NK-92 (cell line): Measurements from ENCODE around the gene DOC2B.
"Not testable (repeated sequence)": the region's sequence is repeated elsewhere in the genome, so short reads cannot be mapped to it uniquely, and the experiment has no call there.

Experiments used
- DNase-seq: peaks from one replicate; lab custom pipeline; 2025; ENCODE audit not compliant: unreplicated experiment; lab: John Stamatoyannopoulos, UW

The DOC2B gene

DNA sequence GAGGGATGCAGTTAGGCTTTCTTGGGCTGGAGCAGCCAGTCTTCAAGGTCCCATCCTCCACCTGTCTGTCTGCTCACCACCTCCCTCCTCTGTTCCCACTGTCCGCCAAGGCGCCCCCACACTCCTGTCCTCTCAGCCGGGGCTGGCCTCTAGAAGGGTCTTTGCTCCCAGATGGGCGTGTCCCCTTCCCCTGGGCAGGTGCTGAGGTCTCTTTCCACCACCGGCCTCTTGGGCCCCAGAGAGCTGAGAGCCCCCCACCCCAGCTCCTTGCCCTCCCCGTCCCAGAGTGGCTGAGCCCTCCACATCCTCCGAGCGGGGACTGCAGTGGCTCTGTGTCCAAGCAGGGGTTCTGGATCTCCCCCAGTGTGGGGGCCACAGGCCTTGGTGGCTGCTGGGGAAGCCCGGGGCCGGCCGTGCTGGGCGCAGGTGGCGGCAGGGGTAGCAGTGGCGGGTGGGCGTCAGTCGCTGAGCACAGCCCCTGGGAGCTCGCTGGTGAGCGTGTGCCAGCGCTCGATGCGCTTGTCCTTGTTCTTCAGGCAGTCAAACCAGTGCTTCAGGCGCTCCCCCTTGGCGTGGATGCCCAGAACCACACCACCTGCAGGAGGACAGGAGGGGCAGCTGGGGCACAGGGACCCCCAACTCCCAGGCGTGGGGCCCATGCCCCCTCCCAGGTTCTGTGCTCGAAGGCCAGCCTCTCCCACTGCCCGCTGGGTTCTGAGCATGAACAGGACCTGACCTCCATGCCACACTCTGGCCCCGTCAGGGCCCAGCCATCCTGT is 34.3 kb downstream of the DOC2B start:
- no peak for DNase-seq

DNA sequence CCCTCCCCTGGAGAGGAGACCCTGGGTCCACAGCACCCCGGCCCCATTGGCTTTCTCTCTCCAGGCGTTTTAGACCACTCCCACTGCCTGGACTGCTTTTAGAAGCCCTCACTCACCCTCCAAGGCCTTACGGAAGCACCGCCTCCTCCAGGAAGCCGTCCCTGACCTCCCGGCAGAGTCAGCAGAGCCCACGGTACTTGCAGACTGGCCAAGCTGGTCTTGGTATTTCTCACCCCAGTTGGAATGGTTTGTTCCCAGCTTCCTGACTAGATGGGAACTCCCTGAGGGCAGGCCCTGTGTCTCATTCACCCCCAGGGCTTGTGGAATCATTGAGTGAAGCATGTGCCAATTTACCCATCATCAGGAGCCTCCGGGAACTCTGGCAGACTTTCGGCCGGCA is 34.9 kb downstream of the DOC2B start:
- no peak for DNase-seq

DNA sequence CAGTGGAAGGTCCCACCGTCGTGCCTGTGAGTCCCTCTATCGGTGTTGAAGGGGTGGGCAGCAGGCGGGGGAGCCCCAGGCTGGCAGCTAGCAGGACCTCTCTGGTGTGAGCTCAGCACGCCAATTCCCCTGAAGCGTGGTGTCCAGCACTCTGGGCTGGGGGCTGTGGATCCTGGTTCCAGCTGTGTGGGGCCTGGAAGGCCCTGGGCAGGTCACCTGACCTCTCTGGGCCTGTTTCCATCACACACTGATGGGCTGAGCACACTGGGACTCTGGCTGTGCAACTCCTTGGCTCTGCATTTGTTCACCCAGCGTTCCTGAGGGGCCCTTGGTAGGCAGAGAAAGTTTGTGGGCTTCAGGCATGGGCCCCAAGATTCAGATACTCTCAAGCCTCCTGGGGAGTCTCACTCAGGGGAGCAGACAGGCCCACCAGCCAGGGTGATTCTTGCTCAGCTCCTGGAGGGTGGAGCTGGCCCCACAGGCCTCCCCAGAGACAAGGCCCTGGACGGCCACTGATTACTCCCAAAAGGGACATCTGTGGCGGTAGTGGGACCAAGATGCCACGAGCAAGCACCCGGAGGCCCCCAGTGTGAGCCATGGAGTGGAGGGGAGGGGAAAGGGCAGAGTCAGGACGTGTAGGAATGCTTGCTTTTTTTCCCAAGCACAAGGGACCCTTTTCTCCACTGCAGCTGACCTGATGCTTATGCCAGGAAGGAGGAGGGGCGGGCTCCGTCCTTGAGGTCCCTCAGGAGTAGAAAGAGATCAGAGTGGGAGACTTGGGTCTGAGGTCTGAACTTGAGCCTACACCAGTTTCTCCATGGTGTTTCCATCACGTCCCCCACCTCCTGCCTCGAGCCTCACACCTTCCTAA is 35.5 kb downstream of the DOC2B start:
- no peak for DNase-seq

DNA sequence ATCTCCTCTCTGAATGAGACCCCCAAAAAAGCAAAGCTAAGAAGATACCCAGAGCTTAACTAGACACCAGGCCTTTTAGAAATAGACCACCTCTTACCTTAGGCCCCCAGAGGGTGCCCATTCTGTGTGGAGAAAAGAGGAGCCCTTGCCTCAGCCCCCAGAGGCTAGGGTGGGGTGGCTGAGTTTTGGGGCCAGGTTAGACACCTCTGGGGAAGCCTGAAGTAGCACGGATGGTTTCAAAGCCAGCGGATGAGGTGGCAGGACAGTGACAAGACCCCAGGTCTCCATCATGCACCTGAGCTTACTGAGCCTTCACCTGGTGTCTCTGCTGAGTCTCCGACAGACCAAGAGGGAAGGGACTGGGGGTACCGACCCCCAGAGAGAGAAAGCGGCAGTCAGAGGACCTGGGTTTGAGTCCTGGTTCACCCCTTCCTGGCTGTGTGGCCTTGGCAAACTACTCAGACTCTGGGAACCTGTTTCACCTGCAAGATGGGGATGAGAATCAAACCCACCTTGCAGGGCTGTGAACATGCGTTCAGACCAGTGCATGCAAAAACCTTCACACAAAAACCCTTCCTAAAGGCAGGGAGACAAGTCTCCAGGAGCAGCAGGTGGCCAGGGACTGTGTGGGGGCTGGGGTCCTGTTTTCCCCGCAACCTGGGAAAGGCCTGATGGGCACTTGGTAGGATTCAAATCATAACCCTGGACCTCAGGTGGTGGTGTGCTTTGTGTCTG is 36.3 kb downstream of the DOC2B start:
- no peak for DNase-seq

DNA sequence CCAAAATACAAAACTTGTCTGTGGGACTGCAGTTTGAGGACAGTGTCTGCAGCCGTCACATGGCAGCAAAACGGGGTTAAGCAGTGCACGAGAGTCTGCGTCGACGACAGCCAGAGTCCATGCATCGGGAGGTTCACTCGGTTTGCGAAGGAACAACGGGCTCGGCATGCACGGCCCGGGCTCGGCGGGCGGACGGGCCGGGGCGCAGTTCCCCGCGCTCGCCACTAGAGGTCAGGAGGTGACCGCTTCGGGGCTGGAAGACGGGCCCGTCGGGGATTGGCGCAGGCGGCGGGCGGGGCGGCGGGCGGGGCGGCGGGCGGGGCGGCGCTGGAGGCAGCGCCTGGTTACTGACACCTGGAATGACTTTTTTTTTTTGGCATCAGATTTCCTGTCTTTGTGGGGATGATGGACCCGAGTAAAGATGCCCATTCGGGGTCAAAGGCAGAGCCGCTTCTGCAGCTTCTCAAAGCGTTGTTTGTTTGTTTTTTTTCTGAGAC is 37.6 kb downstream of the DOC2B start:
- no peak for DNase-seq

DNA sequence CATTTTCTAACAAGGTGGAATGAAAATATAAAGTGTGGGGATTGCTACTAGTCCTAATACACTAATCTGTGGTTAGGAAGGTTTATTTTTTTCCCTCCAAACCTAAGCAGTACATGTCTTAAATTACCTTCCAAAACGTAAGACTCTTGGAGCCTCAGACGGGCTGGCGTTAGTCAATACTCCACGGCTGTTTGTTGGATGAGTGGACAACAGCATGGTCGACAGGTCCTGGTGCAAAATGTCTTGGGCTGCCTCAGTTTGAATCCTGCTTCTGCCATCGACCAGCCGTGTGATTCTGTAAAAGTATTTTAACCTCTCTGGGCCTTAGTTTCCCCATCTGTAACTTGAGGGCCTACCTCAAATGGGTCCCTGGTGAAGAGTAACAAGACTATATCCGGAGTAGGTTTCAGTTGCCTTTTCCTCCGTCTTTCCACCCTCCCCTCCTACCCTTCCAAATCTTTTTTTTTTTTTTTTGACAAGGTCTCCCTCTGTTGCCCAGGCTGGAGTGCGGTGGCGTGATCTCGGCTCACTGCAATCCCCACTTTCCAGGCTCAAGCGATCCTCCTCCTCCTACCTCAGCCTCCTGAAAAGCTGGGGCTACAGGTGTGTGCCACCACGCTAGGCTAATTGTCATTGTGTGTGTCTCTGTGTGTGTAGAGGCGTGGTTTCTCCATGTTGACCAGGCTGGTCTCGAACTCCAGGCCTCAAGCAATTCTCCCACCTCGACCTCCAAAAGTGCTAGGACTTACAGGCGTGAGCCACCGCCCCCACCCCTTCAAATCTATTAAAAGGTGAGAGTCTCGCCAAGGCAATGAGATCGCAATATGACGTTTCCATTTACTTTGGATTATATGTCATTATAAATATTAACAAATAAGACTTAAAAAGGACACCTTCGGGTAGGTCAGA is 38.3 kb downstream of the DOC2B start:
- no peak for DNase-seq

DNA sequence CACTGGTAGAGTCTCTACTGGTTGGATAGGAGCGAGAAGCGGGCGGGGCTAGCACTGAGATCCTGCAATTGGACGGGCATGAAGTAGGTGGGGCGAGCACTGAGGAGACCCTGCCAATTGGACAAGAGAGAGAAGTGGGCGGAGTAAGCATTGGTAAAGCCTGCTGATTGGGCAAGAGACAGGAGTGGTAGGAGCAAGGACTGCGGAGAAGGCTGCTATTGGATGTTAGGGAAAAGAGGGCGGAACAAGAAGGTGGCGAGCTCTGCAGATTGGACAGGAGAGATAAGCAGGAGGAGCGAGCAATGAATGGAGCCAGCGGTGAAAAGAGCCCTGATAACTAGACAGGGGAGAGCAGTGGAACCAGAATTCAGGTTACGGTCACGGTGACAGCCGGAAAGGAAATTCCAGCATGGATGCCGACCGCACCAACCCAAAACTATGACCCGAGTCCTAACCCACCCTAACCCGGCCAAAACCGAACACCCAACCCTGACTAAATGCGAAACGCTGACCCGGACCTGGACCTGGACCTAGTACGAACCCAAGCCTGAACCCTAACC is 39.3 kb downstream of the DOC2B start:
- no peak for DNase-seq

DNA sequence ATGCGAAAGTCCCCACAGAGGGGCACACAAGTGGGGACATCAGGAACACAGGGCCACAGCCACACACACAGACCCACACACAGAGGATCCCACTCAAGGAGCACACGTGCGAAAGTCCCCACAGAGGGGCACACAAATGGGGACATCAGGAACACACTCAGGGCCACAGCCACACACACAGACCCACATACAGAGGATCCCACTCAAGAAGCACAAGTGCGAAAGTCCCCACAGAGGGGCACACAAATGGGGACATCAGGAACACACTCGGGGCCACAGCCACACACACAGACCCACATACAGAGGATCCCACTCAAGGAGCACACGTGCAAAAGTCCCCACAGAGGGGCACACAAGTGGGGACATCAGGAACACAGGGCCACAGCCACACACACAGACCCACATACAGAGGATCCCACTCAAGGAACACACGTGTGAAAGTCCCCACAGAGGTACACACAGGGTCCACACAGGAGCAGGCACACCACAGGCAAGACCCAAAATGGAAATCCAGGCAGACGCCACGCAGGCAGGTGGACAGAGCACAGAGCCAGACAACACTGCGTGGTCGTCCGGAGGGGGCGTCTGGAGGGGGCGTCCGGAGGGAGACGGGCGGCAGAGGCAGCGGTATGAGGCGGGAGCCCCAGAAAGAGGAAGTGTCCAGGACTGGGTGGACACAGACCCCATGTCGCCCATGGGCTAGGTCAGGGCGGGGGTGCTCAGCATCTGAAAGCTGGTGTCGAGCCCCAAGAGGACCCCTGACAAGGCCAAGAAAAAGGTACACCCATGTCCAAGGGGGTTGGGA is 41.8 kb downstream of the DOC2B start:
- DNase-seq = not testable (repeated sequence)

DNA sequence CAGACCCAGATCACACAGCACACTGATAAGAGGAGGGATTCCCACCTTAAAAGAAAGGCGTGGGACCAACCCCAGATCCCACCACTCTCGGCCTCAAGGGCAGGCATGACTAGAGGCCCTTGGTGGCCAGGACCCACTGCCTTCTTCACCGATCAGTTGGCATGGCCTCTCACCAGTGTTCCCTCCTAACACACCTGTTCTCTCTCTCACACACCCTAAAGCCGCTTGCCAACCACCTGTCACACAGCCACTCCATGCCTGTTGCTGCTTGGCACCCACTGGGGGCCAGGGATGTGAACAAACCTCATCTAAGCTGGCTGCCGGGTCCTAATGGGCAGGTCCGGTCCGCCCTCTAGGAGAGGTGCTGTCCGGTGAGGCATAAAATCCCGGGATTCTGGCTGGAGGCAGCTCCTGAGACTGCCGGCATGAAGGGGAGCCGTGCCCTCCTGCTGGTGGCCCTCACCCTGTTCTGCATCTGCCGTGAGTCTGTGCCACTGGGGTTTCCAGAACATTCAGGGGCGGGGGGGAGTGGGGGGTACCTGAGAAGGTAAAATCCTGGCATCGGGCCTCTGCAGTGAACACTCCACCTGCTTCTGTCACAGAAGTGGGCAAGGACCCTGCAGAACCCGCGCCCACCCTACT is 44.2 kb downstream of the DOC2B start, which contains the start of gene SCGB1C2:
SCGB1C2 (plus strand) TSS at position 404 of the 642 bp plus-strand sequence; CDS start at position 426, 22 bp downstream.
- DNase-seq = not testable (repeated sequence)

DNA sequence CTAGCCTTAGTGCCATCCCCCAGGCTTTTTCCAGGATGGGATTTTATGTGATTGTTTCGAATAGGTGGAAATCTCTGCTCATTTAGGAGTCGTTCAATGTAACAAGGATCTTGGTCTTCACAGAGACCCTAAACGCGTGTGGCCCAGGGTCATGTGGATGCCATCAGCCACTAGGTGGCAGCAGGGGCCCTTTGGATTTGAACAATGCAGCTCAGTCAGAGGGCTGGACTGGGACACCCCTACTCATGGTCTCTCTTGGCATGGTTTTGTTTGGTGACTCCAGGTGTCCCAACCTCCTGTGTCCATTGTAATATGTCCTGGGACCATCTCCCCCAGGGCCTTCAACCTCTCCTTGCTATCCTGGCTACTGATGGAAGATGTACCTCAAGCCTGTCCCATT is 44.9 kb downstream of the DOC2B start:
- not testable (repeated sequence) for DNase-seq

DNA sequence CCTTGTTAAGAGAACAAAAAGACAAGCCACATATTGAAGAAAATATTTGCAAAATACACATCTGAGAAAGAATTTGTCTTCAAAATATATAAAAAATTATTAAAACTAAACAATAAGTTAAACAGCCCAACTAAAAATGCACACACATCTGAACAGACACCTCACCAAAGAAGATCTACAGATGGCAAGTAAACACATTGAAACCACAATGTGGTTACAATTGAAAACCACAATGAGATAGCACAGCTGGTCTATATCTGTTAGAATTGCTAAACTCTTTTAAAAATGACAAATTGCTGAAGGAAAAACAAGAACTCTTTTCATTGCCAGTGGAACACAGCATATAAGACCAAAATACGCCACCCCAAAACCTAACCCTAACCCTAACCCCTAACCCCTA is 45.6 kb downstream of the DOC2B start:
- not testable (repeated sequence) for DNase-seq

DNA sequence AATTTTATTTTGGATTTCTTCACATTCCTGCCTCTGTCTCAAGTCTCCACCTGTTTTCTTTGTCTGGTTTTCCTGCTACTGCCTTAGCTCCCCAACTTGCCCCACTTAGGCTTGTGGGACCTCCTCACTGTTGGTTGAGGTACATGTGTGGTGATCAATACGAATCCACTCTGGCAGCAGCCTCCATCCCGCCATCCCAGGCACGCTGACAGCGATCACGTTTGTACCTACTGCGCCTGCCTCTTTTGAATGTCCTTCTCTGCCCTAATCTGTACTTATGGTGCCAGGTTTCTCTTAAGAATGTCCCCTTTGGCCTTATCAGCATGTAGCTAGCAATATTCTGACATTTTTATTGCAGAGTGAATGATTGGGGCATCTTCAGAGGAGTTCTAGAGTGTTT is 46.4 kb downstream of the DOC2B start:
- not testable (repeated sequence) for DNase-seq

DNA sequence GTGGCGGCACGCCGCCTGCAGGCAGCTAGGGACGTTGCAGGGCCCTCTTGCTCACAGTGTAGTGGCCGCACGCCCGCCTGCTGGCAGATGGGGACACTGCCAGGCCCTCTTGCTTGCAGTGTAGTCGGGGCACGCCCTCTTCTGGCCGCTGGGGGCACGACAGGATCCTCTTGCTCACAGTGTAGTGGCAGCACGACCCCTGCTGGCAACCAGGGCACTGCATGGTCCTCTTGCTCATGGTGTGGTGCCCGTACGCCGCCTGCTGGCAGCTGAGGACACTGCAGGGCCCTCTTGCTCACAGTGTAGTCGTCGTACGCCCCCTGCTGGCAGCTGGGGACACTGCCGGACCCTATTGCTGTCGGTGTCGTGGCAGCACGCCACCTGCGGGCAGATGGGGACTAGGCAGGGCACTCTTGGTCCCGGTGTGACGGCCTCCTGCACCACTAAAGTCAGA is 47.1 kb downstream of the DOC2B start:
- not testable (repeated sequence) for DNase-seq

DNA sequence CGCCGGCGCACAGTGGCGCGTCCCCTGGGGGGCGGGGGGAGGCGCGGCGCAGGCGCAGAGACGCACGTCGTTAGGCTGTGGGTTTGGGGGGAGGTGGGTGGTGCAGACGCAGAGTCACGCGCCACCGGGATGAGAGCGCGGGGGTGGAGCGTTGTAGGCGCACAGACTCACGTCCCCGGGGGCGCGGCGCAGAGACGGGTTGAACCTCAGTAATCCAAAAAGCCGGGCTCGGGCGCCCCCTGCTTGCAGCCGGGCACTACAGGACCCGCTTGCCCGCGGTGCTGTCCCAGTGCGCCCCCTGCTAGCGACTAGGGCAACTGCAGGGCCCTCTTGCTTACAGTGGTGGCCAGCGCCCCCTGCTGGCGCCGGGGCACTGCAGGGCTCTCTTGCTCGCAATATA is 47.5 kb downstream of the DOC2B start:
- not testable (repeated sequence) for DNase-seq

DNA sequence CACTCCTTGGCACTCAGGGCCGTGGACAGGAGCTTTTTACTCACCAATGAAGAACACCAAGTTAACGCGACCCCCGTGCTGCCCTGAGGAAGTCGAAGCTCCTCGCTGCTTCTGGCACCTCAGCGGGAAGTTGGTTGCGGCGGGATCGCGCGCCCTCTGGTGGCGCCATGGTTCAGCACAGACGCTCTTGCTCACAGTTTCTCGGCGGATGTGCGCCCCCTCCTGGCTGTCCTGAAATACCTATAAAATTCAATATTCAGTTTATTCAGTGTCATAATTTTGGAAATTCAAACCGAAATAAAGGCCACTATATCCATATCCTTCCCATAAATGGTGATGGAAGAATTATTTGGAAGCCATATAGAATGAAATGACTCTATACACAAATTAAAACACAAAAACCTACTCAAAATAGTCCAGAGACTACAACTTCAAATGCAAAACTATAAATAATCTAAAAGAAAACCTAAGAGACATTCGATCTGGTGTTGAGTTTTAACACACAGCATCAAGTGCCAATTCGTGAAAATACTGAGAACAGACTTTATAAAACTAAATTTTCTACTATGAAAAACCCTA is 63.0 kb downstream of the DOC2B start:
- not testable (repeated sequence) for DNase-seq

DNA sequence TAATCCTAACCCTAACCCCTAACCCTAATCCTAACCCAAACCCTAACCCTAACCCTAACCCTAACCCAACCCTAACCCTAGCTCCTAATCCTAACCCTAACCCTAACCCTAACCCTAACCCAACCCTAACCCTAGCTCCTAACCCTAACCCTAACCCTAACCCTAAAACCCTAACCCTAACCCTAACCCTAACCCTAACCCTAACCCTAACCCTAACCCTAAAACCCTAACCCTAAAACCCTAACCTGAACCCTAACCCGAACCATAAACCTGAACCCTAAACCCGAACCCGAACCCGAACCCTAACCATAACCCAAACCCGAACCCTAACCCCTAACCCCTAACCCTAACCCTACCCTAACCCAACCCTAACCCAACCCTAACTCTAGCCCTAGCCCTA is 68.3 kb downstream of the DOC2B start:
- not testable (repeated sequence) for DNase-seq
